NCI-H146 treated with DMSO at 0.1 percent for 48 hours (cell line): ENCODE data around the gene JAK1.
"Not testable (repeated sequence)": the region's sequence is repeated elsewhere in the genome, so short reads cannot be mapped to it uniquely, and the experiment has no call there.

Source experiments
- DNase-seq: peaks from one replicate; lab custom pipeline; 2025; ENCODE audit not compliant: unreplicated experiment; lab: John Stamatoyannopoulos, UW

Gene JAK1

DNA sequence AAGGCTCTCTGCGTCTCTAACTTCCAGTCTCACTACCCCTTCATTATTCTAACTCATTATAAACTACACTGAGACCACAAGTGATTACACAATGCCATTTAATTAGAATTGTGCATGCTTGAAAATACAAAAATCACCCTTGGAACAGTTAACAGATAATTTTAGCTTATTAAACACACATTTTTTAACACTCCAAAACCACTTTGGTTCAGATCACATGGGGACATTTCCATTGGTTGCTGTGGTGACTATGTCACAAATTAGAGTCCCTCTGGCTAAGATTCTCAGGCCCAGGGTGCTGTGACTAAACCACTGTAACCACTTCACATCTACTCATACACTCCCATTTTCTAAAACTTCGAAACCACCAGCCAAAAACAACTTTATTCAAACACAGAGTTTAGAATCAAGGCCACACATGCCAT lies 43.0 kb downstream of the JAK1 start:
- no peak for DNase-seq

DNA sequence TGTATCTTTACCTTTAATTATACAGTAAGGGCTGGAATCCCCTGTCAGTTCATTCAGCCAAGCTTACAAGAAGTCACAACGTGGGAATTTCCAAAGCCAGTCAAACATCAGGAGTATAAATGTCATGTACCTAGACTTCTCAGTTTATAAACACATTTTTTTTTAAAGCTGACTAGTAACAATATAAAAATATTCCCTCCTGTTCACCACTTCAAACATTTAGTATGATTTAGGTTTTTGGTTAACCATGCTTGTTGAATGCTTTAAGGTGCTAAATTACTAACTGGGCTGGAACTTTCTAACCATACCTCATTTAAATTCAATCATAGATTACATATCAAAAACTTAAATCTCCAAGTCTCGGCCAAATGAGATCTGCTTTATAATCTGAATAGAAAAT lies 44.0 kb downstream of the JAK1 start:
- DNase-seq: no peak

DNA sequence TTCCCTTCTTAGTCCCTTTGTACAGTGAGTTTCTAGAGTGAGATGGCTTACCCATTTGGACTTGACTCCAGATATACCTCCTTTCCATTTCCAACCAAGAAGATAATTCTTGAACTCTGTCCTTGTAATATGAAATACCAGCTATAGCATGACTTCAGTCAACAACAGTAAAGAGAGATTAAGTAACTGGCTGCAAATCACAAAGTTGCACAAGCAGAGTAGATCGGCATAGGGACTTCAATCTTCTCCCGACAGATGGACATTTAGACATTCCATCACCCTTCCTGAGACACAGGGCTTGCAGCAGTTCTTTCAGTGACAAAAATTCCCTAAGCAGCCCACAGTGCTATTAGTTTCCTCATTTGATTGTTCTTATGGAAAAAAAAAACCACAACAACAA lies 44.6 kb downstream of the JAK1 start:
- DNase-seq: no peak

DNA sequence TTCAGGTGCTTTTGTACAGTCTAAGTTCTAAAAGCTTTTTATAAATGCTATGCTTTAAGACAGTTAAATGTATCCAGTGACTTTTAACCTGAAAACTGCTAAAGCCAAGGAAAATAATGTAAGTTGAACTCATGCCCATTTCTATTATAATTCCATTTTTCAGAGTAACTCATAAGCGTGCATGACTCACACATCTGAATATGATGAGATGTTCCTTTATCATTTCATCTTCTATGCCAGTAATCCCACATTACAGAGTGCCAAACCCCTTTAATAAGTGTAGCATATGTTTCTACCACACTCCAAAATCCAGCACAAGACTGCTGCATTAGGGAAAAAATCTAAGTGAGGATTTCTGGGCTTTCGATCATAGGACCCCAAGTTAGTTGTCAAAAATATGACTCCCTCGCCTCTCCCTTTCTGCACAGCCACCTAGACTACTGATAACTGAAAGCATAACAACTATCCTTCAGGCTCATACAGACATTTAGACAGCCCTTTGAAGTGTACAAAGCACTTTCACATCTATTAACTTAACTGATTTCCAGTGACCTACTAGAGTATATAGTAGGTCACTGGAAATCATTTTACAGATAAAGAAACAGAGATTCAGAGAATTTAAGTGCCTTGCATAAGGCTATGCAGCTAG lies 45.3 kb downstream of the JAK1 start:
- no peak for DNase-seq

DNA sequence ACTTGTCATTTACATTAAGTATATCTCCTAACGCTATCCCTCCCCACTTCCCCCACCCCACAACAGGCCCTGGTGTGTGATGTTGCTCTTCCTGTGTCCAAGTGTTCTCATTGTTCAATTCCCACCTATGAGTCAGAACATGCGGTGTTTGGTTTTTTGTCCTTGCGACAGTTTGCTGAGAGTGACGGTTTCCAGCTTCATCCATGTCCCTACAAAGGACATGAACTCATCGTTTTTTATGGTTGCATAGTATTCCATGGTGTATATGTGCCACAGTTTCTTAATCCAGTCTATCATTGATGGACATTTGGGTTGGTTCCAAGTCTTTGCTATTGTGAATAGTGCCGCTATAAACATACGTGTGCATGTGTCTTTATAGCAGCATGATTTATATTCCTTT lies 47.2 kb downstream of the JAK1 start:
- not testable (repeated sequence) for DNase-seq

DNA sequence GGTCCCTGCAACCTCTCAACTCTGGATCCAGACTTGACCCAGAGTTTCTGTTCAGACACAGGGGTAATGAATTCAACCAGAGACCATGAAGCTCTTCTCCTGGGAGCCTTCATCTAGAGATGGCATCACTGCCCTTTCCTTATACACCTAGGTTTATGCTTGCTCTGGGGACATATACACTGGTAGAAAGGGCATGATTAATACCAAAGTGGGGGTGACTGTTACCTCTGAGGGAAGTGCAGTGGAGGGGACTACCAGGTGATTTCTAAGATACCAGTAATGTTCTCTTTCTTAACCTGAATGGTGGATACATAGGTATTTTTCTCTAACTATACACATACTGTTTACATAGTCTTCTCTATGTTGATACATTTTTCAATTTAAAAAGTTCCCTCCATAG lies 48.4 kb downstream of the JAK1 start:
- no peak for DNase-seq

DNA sequence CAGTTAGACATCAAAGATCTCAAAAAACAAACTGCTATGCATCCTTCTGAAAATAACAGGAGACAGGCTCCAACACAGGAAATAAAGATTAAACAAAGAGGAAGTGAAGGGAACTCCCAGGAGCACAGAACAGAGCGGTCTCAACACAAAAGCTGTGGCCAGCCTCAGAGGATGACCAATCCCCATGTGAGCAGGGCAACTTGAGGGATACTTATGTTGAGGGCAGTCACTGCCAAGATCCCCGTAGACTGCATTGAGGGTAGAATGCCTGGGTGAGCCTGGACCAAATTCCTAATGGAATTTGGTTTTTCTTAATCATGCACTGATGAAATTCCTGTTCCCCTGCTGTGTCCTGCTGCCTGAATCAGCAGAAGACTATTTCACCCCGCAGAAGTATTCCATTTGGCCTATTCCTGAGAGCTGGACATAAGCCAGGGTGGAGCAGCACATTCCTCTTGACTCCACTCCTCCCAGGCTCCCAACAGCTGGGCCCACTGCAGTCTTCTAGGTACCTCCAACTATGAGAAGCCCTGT lies 49.0 kb downstream of the JAK1 start:
- DNase-seq: no peak

DNA sequence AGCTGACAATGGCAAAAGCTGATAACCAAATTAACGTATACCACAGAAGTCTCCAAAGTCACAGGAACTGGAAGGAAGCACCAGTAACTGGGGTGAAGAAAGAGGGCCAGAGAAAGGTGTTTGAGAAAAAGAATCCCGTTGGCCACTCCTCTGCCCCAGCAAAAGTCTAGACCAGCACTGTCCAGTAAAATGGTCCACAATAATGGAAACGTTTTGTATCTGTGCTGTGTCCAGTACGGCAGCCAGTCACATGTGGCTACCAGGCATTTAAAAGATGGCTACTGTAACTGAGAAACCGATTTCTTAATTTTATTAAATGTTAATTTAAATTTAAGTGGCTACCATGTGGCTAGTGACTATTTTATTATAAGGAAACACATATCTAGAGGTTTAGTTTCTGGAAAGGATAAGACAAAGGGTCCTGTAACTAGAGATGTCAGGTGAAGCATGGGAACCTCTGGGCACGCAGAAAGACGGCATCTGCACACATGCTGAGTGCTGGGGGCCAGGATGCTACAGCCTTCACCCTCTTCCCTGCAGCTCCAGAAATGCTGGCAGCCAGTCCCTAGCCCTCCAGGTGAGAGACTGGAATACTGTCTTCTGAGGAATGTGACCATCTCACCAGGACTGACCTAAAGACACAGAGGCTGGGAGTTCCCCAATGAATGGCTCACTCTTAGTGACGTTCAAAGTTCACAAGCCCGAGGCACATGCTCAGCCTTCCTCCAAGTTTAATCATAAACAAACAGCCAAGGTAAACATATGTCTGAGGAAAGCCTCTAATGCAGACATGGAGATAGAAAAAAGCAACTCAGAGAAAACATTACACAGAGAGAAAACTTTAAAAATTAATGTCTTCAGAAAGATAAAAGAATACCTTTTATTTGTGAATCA lies 50.7 kb downstream of the JAK1 start:
- no peak for DNase-seq

DNA sequence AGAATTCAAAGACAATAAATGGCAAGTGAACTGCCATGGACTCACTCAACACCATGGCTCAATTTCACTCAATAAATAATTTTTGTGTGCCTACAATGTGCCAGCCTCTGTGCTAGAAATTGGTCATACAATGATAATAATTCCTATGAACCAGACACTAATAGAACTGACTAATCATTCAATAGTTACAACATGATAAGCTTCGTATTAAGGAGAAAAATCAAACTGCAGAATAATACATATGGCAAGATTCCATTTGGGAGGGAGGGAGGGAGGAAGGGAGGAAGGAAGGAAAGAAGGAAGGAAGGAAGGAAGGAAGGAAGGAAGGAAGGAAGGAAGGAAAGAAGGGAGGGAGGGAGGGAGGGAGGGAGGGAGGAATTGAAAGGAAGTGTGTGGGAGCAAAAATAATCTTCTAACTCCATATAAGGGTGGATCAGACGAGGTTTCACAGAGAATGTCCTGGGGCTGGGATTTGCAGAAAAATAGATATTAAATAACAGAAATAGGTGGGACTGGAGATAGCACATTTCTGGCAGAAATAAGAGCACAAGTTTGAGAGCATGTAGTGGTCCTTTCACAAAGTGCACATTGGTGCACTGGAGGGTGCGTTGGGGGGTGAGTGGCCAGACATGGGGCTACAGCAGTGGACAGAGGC lies 52.9 kb downstream of the JAK1 start:
- DNase-seq: no peak

DNA sequence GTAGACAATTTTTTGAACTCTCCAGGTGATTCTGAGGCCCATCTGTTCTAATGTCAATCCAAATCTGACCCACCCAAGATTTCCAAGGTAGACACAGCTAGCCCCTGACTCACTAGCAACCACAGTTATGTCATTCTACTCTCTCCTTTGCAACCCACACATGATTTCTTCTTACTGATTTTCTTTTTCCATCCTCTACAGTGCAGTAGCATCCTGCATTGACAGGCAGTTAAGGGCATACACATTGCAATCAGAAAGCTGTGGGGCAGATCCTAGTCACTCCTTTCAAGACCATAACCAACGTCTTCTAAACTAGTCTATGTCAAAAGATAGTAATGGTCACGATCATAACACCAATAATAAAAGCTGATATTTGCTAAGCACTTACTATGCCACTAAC lies 54.2 kb downstream of the JAK1 start:
- DNase-seq: no peak

DNA sequence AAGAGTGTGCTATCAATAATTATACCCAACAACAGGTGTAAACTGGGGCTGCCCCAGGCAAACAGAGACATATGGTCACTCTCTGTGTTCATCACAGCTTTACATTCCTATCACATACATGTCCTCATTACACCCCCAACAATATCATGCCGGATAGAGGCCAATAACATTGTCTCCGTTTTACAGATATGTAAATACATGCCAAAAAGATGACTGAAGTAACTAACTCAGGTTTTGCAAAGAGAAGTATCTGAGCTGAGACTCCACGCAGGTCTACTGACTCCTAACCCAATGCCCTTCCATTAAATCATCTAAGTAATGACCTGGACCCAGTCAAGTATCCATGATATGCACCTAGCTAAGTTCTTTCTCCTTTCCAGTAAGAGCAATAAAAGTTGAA lies 55.0 kb downstream of the JAK1 start:
- DNase-seq: no peak

DNA sequence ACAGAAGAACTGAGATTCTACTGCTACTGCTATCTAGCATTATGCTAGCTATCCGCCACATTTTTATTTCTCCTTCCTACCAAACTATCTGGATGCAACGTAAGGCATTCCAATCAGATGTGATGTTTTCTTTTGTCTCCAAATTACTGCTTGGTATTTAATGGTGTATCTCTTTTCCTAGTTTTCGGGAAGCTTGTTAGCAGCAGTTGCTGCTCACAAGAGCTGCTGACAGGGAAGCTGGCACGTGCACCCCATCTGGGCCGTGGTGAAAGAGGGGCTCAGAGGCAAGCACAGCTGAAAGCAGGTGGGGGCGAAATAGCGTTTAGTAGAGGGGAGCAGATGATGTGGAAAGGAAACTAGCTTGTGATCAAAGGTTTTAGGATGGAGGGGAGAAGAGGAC lies 57.3 kb downstream of the JAK1 start:
- no peak for DNase-seq

DNA sequence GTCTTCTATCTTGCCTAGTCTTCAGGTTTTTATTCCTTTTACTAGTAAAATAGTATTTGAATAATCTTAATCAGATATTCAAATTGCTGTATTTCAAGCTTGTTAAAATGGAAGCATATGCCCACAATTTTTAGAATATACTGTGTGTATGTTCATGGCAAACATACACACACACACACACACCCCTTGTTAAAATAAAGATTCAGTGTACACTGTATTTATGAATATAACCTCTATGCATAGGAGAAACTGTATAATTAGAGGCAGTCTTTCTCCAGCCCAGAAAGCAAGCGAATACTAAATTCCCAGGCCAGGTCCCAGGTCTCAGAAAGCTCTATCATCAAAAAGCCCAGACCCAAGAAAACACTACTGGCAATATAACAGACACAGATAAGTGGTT lies 57.8 kb downstream of the JAK1 start:
- DNase-seq: no peak

DNA sequence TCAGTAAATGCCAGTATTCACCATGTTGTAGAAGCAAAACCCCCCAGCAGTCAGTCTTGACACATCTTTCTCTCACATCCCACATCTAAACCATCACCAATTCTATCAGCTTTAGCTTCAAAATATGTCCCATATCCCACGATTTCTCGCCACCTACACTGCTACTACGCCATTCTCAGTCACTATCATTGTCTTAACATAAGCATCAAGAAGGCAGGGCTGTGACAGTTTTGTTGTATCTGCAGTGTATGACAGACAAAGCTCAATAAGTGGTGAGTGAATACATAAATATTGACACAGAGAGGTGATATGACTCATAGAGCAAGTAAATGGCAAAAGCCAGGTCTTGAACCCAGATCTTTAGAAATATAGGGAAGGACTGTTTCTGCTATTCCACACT lies 59.9 kb downstream of the JAK1 start:
- DNase-seq: no peak

DNA sequence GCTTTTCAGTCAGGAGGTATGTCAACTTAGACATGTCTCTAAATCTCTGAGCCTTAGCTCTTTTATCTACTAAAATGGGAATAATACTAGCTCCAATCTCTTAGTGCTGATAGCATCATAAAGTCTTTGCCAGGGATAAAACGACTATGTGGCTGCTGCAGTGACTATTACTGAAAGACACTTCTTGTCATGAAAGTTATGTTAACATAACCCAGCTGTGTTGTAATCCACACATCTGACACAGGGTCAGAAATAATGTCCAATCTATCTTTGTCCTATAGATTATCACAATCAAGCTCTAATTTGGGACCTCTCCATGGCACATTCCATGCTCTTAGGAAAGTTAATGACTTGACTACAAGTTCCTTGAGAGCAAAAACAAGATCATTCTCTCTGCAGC lies 62.8 kb downstream of the JAK1 start:
- no peak for DNase-seq

DNA sequence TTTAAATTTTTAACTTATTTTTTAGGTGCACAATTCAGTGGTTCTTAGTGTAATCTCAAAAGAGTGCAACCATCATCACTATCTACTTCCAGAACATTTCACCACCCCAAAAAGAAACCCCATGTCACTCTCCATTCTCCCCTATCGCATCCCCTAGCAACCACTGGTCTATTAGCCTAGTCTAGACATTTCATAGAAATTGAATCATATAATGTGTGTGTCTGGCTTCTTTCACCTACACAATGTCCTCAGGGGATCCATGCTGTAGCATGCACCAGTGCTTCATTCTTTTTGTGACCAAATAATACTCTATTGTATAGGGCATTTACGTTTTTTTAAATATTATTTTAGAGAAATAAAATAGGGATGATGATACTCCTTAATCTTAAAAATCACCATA lies 64.7 kb downstream of the JAK1 start:
- no peak for DNase-seq

DNA sequence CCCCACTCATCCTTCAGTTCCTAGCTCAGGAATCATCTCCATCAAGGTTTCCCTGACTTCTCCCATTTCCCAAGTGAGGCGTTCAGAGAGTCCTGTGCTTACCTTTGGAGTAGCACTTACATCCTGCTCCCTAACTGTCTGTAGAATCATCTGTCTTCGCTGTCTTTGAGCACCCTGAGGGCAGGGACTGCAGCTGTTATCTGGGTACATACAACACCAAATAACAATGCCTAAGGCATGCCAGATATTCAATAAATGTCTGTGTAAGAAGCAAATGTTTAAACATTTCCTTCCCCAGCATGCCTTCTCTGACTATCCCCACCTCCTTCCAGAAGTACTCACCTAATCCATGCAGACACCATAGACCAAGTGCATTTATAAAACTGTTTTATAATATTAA lies 65.4 kb downstream of the JAK1 start:
- no peak for DNase-seq

DNA sequence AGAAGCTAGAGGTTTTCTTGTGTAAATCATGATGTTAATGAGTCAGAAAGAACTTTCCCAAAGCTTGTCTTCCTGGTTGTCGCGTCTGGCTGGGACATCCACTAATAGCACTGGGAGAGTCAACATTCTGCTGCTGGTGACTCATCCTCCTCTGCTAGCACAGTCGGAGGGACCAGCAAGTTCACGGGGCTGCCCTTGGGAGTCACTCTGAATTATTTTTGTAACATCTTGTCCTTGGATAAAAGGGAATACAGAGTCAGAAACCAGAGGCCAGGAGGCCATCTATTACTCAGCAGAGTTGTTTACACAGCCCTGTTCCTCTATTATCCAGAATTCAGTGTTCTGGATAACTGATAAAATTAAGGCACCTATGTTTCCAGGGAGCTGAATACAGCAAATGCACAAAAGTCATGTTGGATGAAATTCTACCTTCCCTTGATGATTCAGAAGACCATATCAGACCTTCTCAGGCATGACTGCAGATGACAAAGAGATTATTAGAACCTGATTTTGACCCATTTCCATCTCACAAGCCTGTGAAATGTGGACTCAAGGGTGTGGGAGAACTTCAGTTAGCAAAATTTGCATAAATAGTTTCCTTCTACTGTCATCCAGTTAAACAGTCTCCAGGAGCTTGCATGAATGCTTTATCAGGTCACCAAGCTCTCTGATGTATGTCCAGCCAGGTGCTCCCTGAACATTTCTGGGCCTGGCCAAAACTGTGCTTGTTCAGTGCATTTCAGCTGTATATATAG lies 68.1 kb downstream of the JAK1 start:
- DNase-seq: peak; percentile 19

DNA sequence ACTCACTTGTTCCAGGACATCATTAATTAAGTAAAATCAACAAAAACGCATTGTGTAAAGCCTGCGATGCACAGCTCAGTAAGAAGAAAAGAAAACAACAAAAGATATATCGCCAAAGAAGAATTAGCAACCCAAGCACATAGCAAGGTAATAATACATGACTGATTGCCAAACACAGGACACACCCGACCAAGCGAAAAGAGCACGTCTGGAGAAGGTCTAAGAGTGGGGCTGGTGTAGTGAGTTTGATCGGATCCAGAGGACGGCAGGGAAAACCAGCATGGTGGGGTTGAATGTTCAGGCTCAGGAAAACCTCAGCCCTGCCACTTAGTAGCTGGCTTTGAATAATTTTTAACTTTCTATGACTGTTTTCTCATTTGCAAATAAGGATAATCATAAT lies 69.8 kb downstream of the JAK1 start:
- DNase-seq: no peak

DNA sequence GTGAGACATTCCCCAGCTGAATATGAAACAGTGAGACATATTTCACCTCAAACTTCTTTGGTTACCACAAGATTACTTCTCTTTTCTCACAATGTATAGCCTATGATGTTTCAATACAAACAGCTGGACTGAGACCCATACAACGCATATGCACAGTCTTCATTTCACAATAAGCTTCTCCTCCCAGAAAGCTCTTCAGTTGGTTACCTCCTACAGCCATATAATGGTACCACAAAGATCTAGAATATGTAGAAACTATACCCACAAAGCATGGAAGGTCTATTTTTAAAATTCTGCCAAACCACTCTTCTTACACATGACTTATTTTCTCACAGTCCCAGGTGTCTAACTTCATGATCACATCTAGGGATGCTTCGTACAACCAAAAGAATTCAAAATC lies 70.8 kb downstream of the JAK1 start:
- no peak for DNase-seq
